Renal pelvis (tissue), 4 donors: Measurements from ENCODE around the gene ZDHHC18. TPM values are rescaled to one million over a fixed set of nuclear protein-coding genes. Genes with fewer than 3 reads are reported as not detected.
"Not testable (repeated sequence)": the region's sequence is repeated elsewhere in the genome, so short reads cannot be mapped to it uniquely, and the experiment has no call there.

ENCODE experiments used
- DNase-seq: peaks from one replicate; pipeline ENCODE4 v3.0.0-alpha.2; 2013
- polyA plus RNA-seq, 3 donors: library from polyadenylated mRNA; unstranded; fragments of 120-200 nt; gene quantifications; one replicate each; pipeline ENCODE4 v1.2.1, GENCODE V29; 2013; ENCODE audit not compliant: insufficient read length in 3 of 3

ZDHHC18 gene
- polyA plus RNA-seq, 3 donors = 22.9 to 25.9 (median 25.4) TPM

- no peak for DNase-seq
Measured at GRCh38 chr1:26855636-26856035, 29.1 kb downstream of the ZDHHC18 start.

GRCh38 chr1:26856181-26856580 lies 29.7 kb downstream of the ZDHHC18 start:
- no peak for DNase-seq

- DNase-seq = no peak
Measured at GRCh38 chr1:26856604-26857469, 30.3 kb downstream of the ZDHHC18 start.

GRCh38 chr1:26857473-26858060 lies 31.1 kb downstream of the ZDHHC18 start:
- no peak for DNase-seq

- DNase-seq = no peak
Measured at GRCh38 chr1:26858160-26858559, 31.7 kb downstream of the ZDHHC18 start.

- no peak for DNase-seq
Measured at GRCh38 chr1:26858891-26859640, 32.6 kb downstream of the ZDHHC18 start.

GRCh38 chr1:26861286-26861701 lies 34.8 kb downstream of the ZDHHC18 start:
- DNase-seq = no peak

GRCh38 chr1:26861889-26862378 lies 35.4 kb downstream of the ZDHHC18 start:
- DNase-seq = no peak

- DNase-seq = no peak
Measured at GRCh38 chr1:26862781-26863684, 36.5 kb downstream of the ZDHHC18 start, which contains the start of gene SFN. Gene SFN (plus strand): TSS chr1:26863149. CDS start chr1:26863213, 64 bp downstream.

- no peak for DNase-seq
Measured at GRCh38 chr1:26863685-26864077, 37.2 kb downstream of the ZDHHC18 start.

GRCh38 chr1:26864610-26865480 lies 38.4 kb downstream of the ZDHHC18 start:
- peak; percentile 96 for DNase-seq

- not testable (repeated sequence) for DNase-seq
Measured at GRCh38 chr1:26873097-26873496, 46.6 kb downstream of the ZDHHC18 start.

- no peak for DNase-seq
Measured at GRCh38 chr1:26874896-26875295, 48.4 kb downstream of the ZDHHC18 start.

GRCh38 chr1:26877326-26877725 lies 50.8 kb downstream of the ZDHHC18 start:
- no peak for DNase-seq

GRCh38 chr1:26879793-26880192 lies 53.3 kb downstream of the ZDHHC18 start:
- no peak for DNase-seq

- DNase-seq = not testable (repeated sequence)
Measured at GRCh38 chr1:26881611-26882010, 55.1 kb downstream of the ZDHHC18 start.

GRCh38 chr1:26882696-26883463 lies 56.4 kb downstream of the ZDHHC18 start:
- no peak for DNase-seq

- no peak for DNase-seq
Measured at GRCh38 chr1:26887125-26887524, 60.6 kb downstream of the ZDHHC18 start.

GRCh38 chr1:26888231-26888630 lies 61.7 kb downstream of the ZDHHC18 start:
- DNase-seq = no peak
